H9 (cell line): ENCODE results near the gene PLCL1. TPM values are rescaled to one million over a fixed set of nuclear protein-coding genes. Genes with fewer than 3 reads are reported as not detected.

ENCODE experiments used
- DNase-seq: peaks from one replicate; pipeline ENCODE4 v3.0.0-alpha.2; 2017
- H2AFZ ChIP-seq: one replicate; pipeline ENCODE4 v1.6.1; 2013; ENCODE audit warnings: mild to moderate bottlenecking, low read length, control low read depth, moderate library complexity
- H2AK5ac ChIP-seq: 2 replicates; pipeline ENCODE4 v1.6.1; 2013; ENCODE audit warnings: low read length, control low read depth, mixed read lengths; ENCODE audit not compliant: insufficient read length
- H2BK120ac ChIP-seq: one replicate; pipeline ENCODE4 v1.6.1; 2013; ENCODE audit warnings: low read depth, mild to moderate bottlenecking, low read length, control low read depth, inconsistent platforms; ENCODE audit not compliant: poor library complexity, severe bottlenecking
- H2BK12ac ChIP-seq: 2 replicates; pipeline ENCODE4 v1.6.1; 2013; ENCODE audit warnings: low read length, control low read depth, mixed read lengths, low read depth; ENCODE audit not compliant: insufficient read length
- H2BK15ac ChIP-seq: 2 replicates; pipeline ENCODE4 v1.6.1; 2013; ENCODE audit warnings: low read depth, low read length, control low read depth
- H2BK20ac ChIP-seq: one replicate; pipeline ENCODE4 v1.6.1; 2013; ENCODE audit warnings: low read depth, mild to moderate bottlenecking, low read length, control low read depth, inconsistent platforms; ENCODE audit not compliant: poor library complexity, severe bottlenecking
- H2BK5ac ChIP-seq: 2 replicates; pipeline ENCODE4 v1.6.1; 2013; ENCODE audit warnings: low read length, control low read depth, mixed read lengths; ENCODE audit not compliant: insufficient read length
- H3K14ac ChIP-seq: 2 replicates; pipeline ENCODE4 v1.6.1; 2013; ENCODE audit warnings: low read length, control low read depth; ENCODE audit not compliant: insufficient read depth
- H3K18ac ChIP-seq: 2 replicates; pipeline ENCODE4 v1.6.1; 2013; ENCODE audit warnings: low read depth, mild to moderate bottlenecking, mixed read lengths, low read length, control low read depth; ENCODE audit not compliant: insufficient read length
- H3K23ac ChIP-seq: 2 replicates; pipeline ENCODE4 v1.6.1; 2013; ENCODE audit warnings: low read length, control low read depth, mixed read lengths, low read depth; ENCODE audit not compliant: insufficient read length
- H3K23me2 ChIP-seq: 2 replicates; pipeline ENCODE4 v1.6.1; 2013; ENCODE audit warnings: low read depth, mild to moderate bottlenecking, mixed read lengths, low read length, control low read depth; ENCODE audit not compliant: insufficient read length, poor library complexity, severe bottlenecking
- H3K27ac ChIP-seq: 2 replicates; pipeline ENCODE4 v1.5.1; 2013; ENCODE audit warnings: low read length, control low read depth, mixed read lengths, low read depth; ENCODE audit not compliant: insufficient read length
- H3K27me3 ChIP-seq: 2 replicates; pipeline ENCODE4 v1.6.1; 2013; ENCODE audit warnings: low read length, control low read depth, inconsistent platforms; ENCODE audit not compliant: insufficient read depth
- H3K4ac ChIP-seq: 2 replicates; pipeline ENCODE4 v1.6.1; 2013; ENCODE audit warnings: low read depth, mild to moderate bottlenecking, control low read depth, inconsistent platforms, low read length, moderate library complexity
- H3K4me1 ChIP-seq: 2 replicates; pipeline ENCODE4 v1.6.1; 2013; ENCODE audit warnings: low read length, control low read depth, inconsistent platforms; ENCODE audit not compliant: insufficient read depth
- H3K4me2 ChIP-seq: 2 replicates; pipeline ENCODE4 v1.6.1; 2013; ENCODE audit warnings: low read length, control low read depth, mixed read lengths; ENCODE audit not compliant: insufficient read length, insufficient read depth
- H3K56ac ChIP-seq: 2 replicates; pipeline ENCODE4 v1.6.1; 2013; ENCODE audit warnings: low read depth, mild to moderate bottlenecking, mixed read lengths, low read length, control low read depth; ENCODE audit not compliant: insufficient read length
- H3K79me1 ChIP-seq: 2 replicates; pipeline ENCODE4 v1.6.1; 2013; ENCODE audit warnings: low read depth, mild to moderate bottlenecking, moderate library complexity, low read length, control low read depth, inconsistent platforms; ENCODE audit not compliant: insufficient read depth, poor library complexity, severe bottlenecking
- H3K79me2 ChIP-seq: 2 replicates; pipeline ENCODE4 v1.6.1; 2013; ENCODE audit warnings: low read length, control low read depth, inconsistent platforms; ENCODE audit not compliant: insufficient read depth
- H3K9ac ChIP-seq: 2 replicates; pipeline ENCODE4 v1.6.1; 2013; ENCODE audit warnings: low read length, control low read depth, mixed read lengths; ENCODE audit not compliant: insufficient read length; ENCODE audit errors: extremely low read depth
- H3K9me3 ChIP-seq: one replicate; pipeline ENCODE4 v1.6.1; 2013; ENCODE audit warnings: low read depth, low read length, inconsistent platforms; ENCODE audit not compliant: control insufficient read depth
- H3T11ph ChIP-seq: one replicate; pipeline ENCODE4 v1.6.1; 2013; ENCODE audit warnings: mild to moderate bottlenecking, low read length, control low read depth, inconsistent platforms
- H4K20me1 ChIP-seq: one replicate; pipeline ENCODE4 v1.6.1; 2013; ENCODE audit not compliant: control insufficient read depth, insufficient read length, insufficient read depth
- H4K5ac ChIP-seq: 2 replicates; pipeline ENCODE4 v1.6.1; 2013; ENCODE audit warnings: low read depth, mild to moderate bottlenecking, mixed read lengths, low read length, control low read depth; ENCODE audit not compliant: insufficient read length
- H4K8ac ChIP-seq: replicated peaks from 2 replicates; pipeline ENCODE4 v1.6.1; 2013; ENCODE audit warnings: low read length, control low read depth, mixed read lengths, low read depth; ENCODE audit not compliant: insufficient read length
- H4K91ac ChIP-seq: 2 replicates; pipeline ENCODE4 v1.6.1; 2013; ENCODE audit warnings: low read depth, mild to moderate bottlenecking, moderate library complexity, mixed read lengths, low read length, control low read depth; ENCODE audit not compliant: insufficient read length
- H3K27ac Mint-ChIP-seq, 3 experiments: 2 replicates in 2 of 3; 3 replicates in 1 of 3; pipeline ENCODE4 v1.8.0; 2020 to 2021; ENCODE audit warnings: mixed read lengths in 3 of 3, mild to moderate bottlenecking in 1 of 3, moderate library complexity in 1 of 3
- H3K27me3 Mint-ChIP-seq: 2 replicates; pipeline ENCODE4 v1.8.0; 2021; ENCODE audit warnings: low read depth, mild to moderate bottlenecking, moderate library complexity, mixed read lengths
- H3K36me3 Mint-ChIP-seq, 3 experiments: 2 replicates in 2 of 3; 3 replicates in 1 of 3; pipeline ENCODE4 v1.8.0; 2020 to 2021; ENCODE audit warnings: low read depth in 3 of 3, mixed read lengths in 3 of 3; ENCODE audit not compliant: insufficient read depth in 1 of 3
- H3K4me1 Mint-ChIP-seq, 2 experiments: 2 replicates each; pipeline ENCODE4 v1.8.0; 2020; ENCODE audit warnings: mixed read lengths in 2 of 2
- H3K4me3 Mint-ChIP-seq, 2 experiments: 2 replicates in 1 of 2; 3 replicates in 1 of 2; pipeline ENCODE4 v1.8.0; 2020 to 2021; ENCODE audit warnings: mild to moderate bottlenecking in 2 of 2, mixed read lengths in 2 of 2, moderate library complexity in 1 of 2
- H3K9me3 Mint-ChIP-seq, 2 experiments: 2 replicates in 1 of 2; 3 replicates in 1 of 2; pipeline ENCODE4 v1.8.0; 2020; ENCODE audit warnings: mild to moderate bottlenecking in 2 of 2, mixed read lengths in 2 of 2, moderate library complexity in 1 of 2
- WGBS: extraction: QIAGEN DNeasy Blood & Tissue Kit; methylation state at CpG from one replicate; pipeline ENCODE4 v1.1.7; 2013; ENCODE audit warnings: missing lambda C conversion rate, low lambda C conversion rate, mixed read lengths; ENCODE audit not compliant: insufficient read length; ENCODE audit errors: extremely low coverage; 5-methylcytosine and 5-hydroxymethylcytosine counted together
- total RNA-seq: library from RNA; stranded (reverse); gene quantifications from 2 replicates; pipeline ENCODE4 v1.2.1, GENCODE V29; 2021
- TF ChIP-seq, protein P1 (sequence below): fragments of 200-600 bp; sonication (generic); conservative IDR thresholded peaks from 3 replicates; pipeline ENCODE4 v1.8.0; 2021; ENCODE audit warnings: antibody characterized with exemption, mild to moderate bottlenecking

PLCL1 gene
- total RNA-seq, 1 experiment from 2014 or later: 0.04 TPM

DNA sequence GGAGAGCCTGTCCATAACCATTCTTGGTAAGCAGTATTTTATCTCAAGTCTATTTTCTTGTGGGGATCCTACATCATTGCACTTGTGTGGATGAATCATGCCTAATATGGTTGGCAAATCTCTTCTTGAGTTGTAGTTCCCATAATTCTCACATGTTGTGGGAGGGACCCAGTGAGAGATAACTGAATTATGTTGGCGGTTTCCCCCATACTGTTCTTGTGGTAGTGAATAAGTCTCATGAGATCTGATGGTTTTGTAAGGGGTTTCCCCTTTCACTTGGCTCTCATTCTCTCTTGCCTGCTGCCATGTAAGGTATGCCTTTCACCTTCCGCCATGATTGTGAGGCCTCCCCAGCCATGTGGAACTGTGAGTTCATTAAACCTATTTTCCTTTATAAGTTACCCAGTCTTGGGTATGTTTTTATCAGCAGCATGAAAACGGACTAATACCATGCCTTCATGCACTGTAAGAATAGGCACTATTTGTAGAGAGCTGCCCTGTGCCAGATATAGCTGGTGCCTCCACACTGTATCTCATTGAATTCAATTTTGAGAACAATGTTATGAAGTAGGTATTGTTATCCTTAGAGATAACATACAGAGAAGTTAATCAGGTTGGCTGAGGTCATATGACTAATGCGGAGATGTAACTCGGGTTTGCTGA lies 148.3 kb downstream of the PLCL1 start:
- Histone ChIP-seq H3K9ac (no peak overlapping the region), H3K27ac (no peak overlapping the region), H2BK5ac (no peak overlapping the region), H2BK20ac (no peak overlapping the region), H3K4me1 (no peaks in the 10 kb centered on the region), H3T11ph (no peak overlapping the region), H3K23ac (no peak overlapping the region), H3K56ac (no peak overlapping the region), H3K18ac (no peak overlapping the region), H4K8ac (no peak overlapping the region), H2AK5ac (no peak overlapping the region), H2BK12ac (no peak overlapping the region), H3K79me1 (no peaks in the 10 kb centered on the region), H3K23me2 (no peaks in the 10 kb centered on the region), H3K14ac (no peak overlapping the region), H3K79me2 (no peaks in the 10 kb centered on the region), H3K4ac (no peak overlapping the region), H2AFZ (no peak overlapping the region), H4K91ac (no peak overlapping the region), H4K20me1 (no peaks in the 10 kb centered on the region), H2BK120ac (no peak overlapping the region), H4K5ac (no peak overlapping the region), H3K9me3 (no peaks in the 10 kb centered on the region), H3K27me3 (no peaks in the 10 kb centered on the region), H3K4me2 (no peak overlapping the region), H2BK15ac (no peak overlapping the region)
- no peak for DNase-seq
- Mint-ChIP-seq H3K9me3 (no peaks in the 10 kb centered on the region; a peak in 1 of 5 replicates), H3K4me3 (no peak overlapping the region), H3K27me3 (no peaks in the 10 kb centered on the region), H3K27ac (no peak overlapping the region), H3K4me1 (peaks cover 16 to 18% of the 10 kb centered on the region in 2 experiments), H3K36me3 (no peaks in the 10 kb centered on the region)
- TF ChIP-seq, protein P1, sequence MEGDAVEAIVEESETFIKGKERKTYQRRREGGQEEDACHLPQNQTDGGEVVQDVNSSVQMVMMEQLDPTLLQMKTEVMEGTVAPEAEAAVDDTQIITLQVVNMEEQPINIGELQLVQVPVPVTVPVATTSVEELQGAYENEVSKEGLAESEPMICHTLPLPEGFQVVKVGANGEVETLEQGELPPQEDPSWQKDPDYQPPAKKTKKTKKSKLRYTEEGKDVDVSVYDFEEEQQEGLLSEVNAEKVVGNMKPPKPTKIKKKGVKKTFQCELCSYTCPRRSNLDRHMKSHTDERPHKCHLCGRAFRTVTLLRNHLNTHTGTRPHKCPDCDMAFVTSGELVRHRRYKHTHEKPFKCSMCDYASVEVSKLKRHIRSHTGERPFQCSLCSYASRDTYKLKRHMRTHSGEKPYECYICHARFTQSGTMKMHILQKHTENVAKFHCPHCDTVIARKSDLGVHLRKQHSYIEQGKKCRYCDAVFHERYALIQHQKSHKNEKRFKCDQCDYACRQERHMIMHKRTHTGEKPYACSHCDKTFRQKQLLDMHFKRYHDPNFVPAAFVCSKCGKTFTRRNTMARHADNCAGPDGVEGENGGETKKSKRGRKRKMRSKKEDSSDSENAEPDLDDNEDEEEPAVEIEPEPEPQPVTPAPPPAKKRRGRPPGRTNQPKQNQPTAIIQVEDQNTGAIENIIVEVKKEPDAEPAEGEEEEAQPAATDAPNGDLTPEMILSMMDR: no peak
- WGBS: no CpG with 5 or more reads among the region's 5 CpGs
